T-cell (primary cell): ENCODE data around the gene SLC7A10. TPM values are rescaled to one million over a fixed set of nuclear protein-coding genes. Genes with fewer than 3 reads are reported as not detected.

Source experiments
- ATAC-seq, 4 experiments: fragments of 200-7000 bp in 3 of 4; fragments of 150-1000 bp in 1 of 4; cut with Tn5 transposase; replicated peaks in 1 of 4; 1 replicate in 3 of 4; 2 replicates in 1 of 4; pipeline ENCODE4 v1.10.0; 2021; ENCODE audit warnings: moderate library complexity in 3 of 4, mild to moderate bottlenecking in 2 of 4, moderate number of reproducible peaks in 1 of 4
- CTCF ChIA-PET, 2 donors: fragments of 300-600 bp; sonication (Branson Sonifier 250); formaldehyde crosslinking; loops; one replicate each; lab custom pipeline; 2022; ENCODE audit warnings: antibody characterized with exemption in 2 of 2; lab: Charles Lee
- POLR2A ChIA-PET, 2 donors: fragments of 300-600 bp; sonication (Branson Sonifier 250); formaldehyde crosslinking; loops; one replicate each; lab custom pipeline; 2022; ENCODE audit warnings: antibody characterized with exemption in 2 of 2; lab: Charles Lee
- DNase-seq, 35 experiments: peaks; one replicate each; pipeline versions ENCODE4 v3.0.0 to v3.0.0-alpha.2; 2013 to 2023
- H3K27ac ChIP-seq: one replicate; pipeline ENCODE4 v1.5.1; 2013; ENCODE audit warnings: low read length
- H3K27me3 ChIP-seq, 2 experiments: replicated peaks in 1 of 2; 1 replicate in 1 of 2; 2 replicates in 1 of 2; pipeline versions ENCODE4 v1.6.1 to v1.7.0; 2013; ENCODE audit warnings: low read length in 1 of 2, mixed read lengths in 1 of 2; ENCODE audit not compliant: control insufficient read depth in 2 of 2, insufficient read depth in 2 of 2; ENCODE audit errors: extremely low read depth in 1 of 2
- H3K36me3 ChIP-seq, 2 donors: 1 replicate in 1 of 2; 2 replicates in 1 of 2; pipeline versions ENCODE4 v1.6.1 to v1.7.0; 2013; ENCODE audit warnings: low read length in 1 of 2; ENCODE audit not compliant: control insufficient read depth in 2 of 2, insufficient read depth in 1 of 2; ENCODE audit errors: extremely low read depth in 1 of 2
- H3K4me1 ChIP-seq, 2 experiments: 1 replicate in 1 of 2; 2 replicates in 1 of 2; pipeline versions ENCODE4 v1.6.1 to v1.7.0; 2013; ENCODE audit warnings: low read length in 2 of 2, mixed read lengths in 1 of 2; ENCODE audit not compliant: insufficient read depth in 2 of 2, control insufficient read depth in 1 of 2; ENCODE audit errors: extremely low read depth in 1 of 2
- H3K4me3 ChIP-seq, 2 donors: 1 replicate in 1 of 2; 2 replicates in 1 of 2; pipeline versions ENCODE4 v1.5.1 to v1.7.0; 2013; ENCODE audit warnings: mild to moderate bottlenecking in 2 of 2, low read length in 1 of 2, moderate library complexity in 1 of 2; ENCODE audit not compliant: control insufficient read depth in 1 of 2; ENCODE audit errors: extremely low read depth in 1 of 2
- H3K9me3 ChIP-seq: 2 replicates; pipeline ENCODE4 v1.7.0; 2013
- H3K27ac Mint-ChIP-seq, 2 donors: one replicate each; pipeline ENCODE4 v1.8.0; 2020 to 2021; ENCODE audit warnings: mild to moderate bottlenecking in 2 of 2, mixed read lengths in 2 of 2
- H3K27me3 Mint-ChIP-seq, 2 donors: one replicate each; pipeline ENCODE4 v1.8.0; 2021 to 2022; ENCODE audit warnings: mixed read lengths in 2 of 2
- H3K36me3 Mint-ChIP-seq: one replicate; pipeline ENCODE4 v1.8.0; 2021; ENCODE audit warnings: mixed read lengths
- H3K4me1 Mint-ChIP-seq, 3 donors: one replicate each; pipeline ENCODE4 v1.8.0; 2020 to 2022; ENCODE audit warnings: mixed read lengths in 3 of 3, mild to moderate bottlenecking in 1 of 3
- H3K4me3 Mint-ChIP-seq, 3 donors: one replicate each; pipeline ENCODE4 v1.8.0; 2020 to 2022; ENCODE audit warnings: mild to moderate bottlenecking in 3 of 3, mixed read lengths in 3 of 3, moderate library complexity in 3 of 3
- H3K9me3 Mint-ChIP-seq, 3 donors: one replicate each; pipeline ENCODE4 v1.8.0; 2020 to 2022; ENCODE audit warnings: mixed read lengths in 3 of 3
- WGBS: methylation state at CpG from one replicate; pipeline ENCODE4 v1.1.5; 2013; ENCODE audit warnings: missing lambda C conversion rate; ENCODE audit not compliant: insufficient coverage; 5-methylcytosine and 5-hydroxymethylcytosine counted together
- total RNA-seq, 35 experiments: library from RNA in 6 of 35; stranded (reverse) in 6 of 35; fragments of 120-200 nt in 1 of 35; gene quantifications; one replicate each; pipeline versions ENCODE4 v1.2.1 to v1.2.4 and lab custom pipeline; 2013 to 2026

The SLC7A10 gene
- total RNA-seq, 5 donors from 2014 or later (not counting 1 experiment from before 2014, with no cell fraction given): not detected

DNA sequence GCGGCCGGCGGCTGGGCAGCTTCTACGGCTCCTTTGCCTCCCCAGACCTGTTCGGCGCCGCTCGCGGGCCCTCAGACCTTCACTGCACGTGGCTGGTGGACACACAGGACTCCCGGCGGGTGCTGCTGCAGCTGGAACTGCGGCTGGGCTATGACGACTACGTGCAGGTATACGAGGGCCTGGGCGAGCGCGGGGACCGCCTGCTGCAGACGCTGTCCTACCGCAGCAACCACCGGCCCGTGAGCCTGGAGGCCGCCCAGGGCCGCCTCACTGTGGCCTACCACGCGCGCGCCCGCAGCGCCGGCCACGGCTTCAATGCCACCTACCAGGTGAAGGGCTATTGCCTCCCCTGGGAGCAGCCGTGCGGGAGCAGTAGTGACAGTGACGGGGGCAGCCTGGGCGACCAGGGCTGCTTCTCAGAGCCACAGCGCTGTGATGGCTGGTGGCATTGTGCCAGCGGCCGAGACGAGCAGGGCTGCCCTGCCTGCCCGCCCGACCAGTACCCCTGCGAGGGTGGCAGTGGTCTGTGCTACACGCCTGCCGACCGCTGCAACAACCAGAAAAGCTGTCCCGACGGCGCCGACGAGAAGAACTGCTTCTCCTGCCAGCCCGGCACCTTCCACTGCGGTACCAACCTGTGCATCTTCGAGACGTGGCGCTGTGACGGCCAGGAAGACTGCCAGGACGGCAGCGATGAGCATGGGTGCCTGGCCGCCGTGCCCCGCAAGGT is 20.0 kb downstream of the SLC7A10 start:
- Histone ChIP-seq H3K36me3 (no peaks in the 10 kb centered on the region), H3K4me1 (no peaks in the 10 kb centered on the region), H3K27me3 (peaks cover 0 to 11% of the 10 kb centered on the region in 2 experiments), H3K27ac (no peak overlapping the region), H3K9me3 (no peaks in the 10 kb centered on the region), H3K4me3 (no peak overlapping the region)
- ChIA-PET CTCF (interaction anchor here in 1 of 2 donors (0.6 kb wide), 1 partner anchor 175 kb away, joined by 4 read pairs; no protein-coding TSS in a partner anchor), POLR2A (no interaction called here)
- Mint-ChIP-seq H3K4me3 (no peak overlapping the region), H3K4me1 (no peaks in the 10 kb centered on the region), H3K36me3 (no peaks in the 10 kb centered on the region), H3K27ac (no peak overlapping the region), H3K27me3 (peaks cover 0 to 3% of the 10 kb centered on the region in 2 donors), H3K9me3 (no peaks in the 10 kb centered on the region)
- ATAC-seq (no peak), DNase-seq (no peak)
- 94% methylated on average over 64 of the region's 64 CpGs for WGBS

DNA sequence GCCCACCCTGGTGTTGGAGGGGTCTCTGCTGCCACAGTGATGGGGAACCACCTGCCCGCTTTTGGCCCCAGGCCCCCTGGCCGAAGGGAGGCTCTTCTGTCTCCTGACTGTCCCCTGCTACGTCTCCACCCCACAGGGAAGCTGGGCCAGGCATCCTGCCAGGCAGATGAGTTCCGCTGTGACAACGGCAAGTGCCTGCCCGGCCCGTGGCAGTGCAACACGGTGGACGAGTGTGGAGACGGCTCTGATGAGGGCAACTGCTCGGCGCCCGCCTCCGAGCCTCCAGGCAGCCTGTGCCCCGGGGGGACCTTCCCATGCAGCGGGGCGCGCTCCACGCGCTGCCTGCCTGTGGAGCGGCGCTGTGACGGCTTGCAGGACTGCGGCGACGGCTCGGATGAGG is 20.5 kb downstream of the SLC7A10 start:
- POLR2A ChIA-PET: no interaction called here
- no peaks in the 10 kb centered on the region for H3K36me3 ChIP-seq
- ATAC-seq (no peak), DNase-seq (no peak)
- H3K4me3 ChIP-seq: no peak overlapping the region
- Mint-ChIP-seq H3K4me1 (no peaks in the 10 kb centered on the region), H3K4me3 (no peak overlapping the region), H3K27me3 (peaks cover 0 to 3% of the 10 kb centered on the region in 2 donors), H3K9me3 (no peaks in the 10 kb centered on the region), H3K36me3 (no peaks in the 10 kb centered on the region), H3K27ac (no peak overlapping the region)
- H3K27me3 ChIP-seq: peaks cover 0 to 11% of the 10 kb centered on the region in 2 experiments
- H3K4me1 ChIP-seq: no peaks in the 10 kb centered on the region
- WGBS: 93% methylated on average over 24 of the region's 27 CpGs
- no peak overlapping the region for H3K27ac ChIP-seq
- CTCF ChIA-PET: no interaction called here
- H3K9me3 ChIP-seq: no peaks in the 10 kb centered on the region

DNA sequence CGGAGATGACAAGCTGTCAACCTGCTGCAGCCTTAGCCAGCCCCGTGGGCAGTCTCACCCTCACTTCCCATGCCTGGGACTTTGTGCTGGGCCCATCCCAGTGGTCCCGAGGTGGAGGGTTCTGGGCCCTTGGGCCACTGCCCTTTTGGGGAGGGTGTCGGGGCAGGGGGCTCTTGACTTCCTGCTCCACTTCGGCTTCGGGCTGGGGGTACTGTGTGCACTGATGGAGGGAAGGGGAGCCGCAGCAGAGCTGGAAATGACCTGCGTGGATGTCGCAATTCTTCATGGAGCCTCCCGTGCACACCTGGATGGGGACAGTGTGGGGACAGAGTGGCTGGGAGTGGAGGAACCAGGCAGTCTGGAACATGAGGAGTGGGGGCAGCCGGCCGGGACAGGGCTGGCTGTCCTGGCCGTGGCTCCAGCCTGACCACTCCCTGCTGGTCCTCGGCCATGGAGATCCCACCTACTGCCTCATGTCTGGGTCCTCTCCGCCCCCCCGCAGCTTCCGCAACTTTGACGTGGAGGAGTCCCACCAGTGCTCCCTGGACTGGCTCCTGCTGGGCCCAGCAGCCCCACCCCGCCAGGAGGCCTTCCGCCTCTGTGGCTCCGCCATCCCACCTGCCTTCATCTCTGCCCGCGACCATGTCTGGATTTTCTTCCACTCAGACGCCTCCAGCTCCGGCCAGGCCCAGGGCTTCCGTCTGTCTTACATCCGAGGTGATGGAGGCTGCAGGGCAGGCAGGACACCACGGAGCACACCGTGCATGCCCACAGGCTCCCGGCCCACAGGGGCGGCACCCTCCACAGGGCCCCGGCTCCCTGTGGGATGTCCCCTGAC is 21.3 kb downstream of the SLC7A10 start:
- Histone ChIP-seq H3K36me3 (no peaks in the 10 kb centered on the region), H3K4me3 (no peak overlapping the region), H3K27ac (no peak overlapping the region), H3K4me1 (no peaks in the 10 kb centered on the region), H3K27me3 (peaks cover 0 to 11% of the 10 kb centered on the region in 2 experiments), H3K9me3 (no peaks in the 10 kb centered on the region)
- H3K4me1 Mint-ChIP-seq: no peaks in the 10 kb centered on the region
- no peak overlapping the region for H3K4me3 Mint-ChIP-seq
- ChIA-PET CTCF (no interaction called here), POLR2A (no interaction called here)
- no peak for ATAC-seq
- H3K27me3 Mint-ChIP-seq: peaks cover 0 to 3% of the 10 kb centered on the region in 2 donors
- H3K27ac Mint-ChIP-seq: no peak overlapping the region
- WGBS: 86% methylated on average over 28 of the region's 32 CpGs
- DNase-seq: no peak
- no peaks in the 10 kb centered on the region for H3K9me3 Mint-ChIP-seq
- H3K36me3 Mint-ChIP-seq: no peaks in the 10 kb centered on the region

DNA sequence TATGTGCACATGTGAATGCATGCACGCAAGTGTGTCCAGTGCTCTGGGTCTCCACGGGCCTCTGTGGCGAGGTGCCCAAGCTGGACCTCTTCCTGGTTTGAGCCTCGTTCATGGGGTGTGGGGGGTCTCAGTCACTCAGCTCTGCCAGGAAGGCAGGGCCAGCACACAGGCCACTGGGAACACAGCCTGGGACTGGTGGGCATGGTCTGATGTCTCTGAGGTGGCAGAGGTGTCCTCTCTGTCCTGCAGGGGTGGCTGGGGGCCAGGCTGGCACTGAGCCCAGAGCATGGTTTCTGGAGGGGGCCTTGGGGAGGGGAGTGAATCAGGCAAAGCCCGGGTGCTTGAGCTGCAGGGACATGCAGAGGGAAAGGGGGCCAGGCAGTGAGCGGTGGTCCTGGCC is 22.1 kb downstream of the SLC7A10 start:
- ATAC-seq: no peak

DNA sequence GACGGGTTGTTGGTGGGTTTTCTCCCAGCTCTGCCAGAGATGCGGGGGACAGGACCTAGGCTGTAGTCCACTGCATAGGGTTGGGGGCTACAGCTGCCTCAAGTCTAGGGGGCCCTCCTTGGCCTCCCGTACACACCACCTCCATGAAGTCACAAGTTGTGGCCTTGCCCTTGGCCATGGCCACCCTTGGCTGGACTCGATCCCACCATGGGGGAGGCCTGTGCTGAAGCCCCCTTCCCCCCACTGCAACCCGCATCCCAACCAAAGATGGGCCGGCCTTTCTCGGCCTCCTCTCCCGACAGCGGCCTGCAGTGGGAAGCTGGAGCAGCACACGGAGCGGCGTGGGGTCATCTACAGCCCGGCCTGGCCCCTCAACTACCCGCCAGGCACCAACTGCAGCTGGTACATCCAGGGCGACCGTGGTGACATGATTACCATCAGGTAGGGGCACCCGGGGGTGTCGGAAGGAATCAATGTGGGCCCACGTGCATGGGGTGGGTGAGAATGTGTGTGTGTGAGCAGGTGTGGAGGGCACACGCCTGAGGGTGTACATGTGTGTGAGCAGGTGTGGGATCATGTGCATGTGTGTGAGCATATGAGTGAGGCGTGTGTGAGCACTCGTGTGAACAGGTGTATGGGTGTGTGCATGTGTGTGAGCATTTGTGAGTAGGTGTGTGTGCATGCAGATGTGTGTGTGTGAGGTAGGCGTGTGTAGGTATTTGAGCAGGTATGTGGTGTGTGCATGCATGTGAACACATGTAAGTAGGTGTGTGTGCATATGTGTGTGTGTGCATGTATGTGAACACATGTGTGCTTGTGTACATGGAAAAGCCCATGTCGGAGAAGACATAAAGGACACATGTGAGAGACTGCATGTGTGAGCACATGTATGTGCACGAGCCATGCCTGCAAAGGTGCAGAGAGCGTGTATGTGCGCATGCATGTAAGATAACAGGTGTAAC is 22.8 kb downstream of the SLC7A10 start:
- ATAC-seq: no peak
- no peak overlapping the region for H3K27ac Mint-ChIP-seq
- 88% methylated on average over 25 of the region's 27 CpGs for WGBS

More for the DNA sequence above, 22.1 kb downstream of the SLC7A10 start:
- no peak for DNase-seq
- Mint-ChIP-seq H3K4me1 (no peaks in the 10 kb centered on the region), H3K36me3 (no peaks in the 10 kb centered on the region), H3K4me3 (no peak overlapping the region), H3K27me3 (peaks cover 3 to 7% of the 10 kb centered on the region in 2 donors), H3K27ac (no peak overlapping the region), H3K9me3 (no peaks in the 10 kb centered on the region)
- WGBS: 94% methylated on average over 5 of the region's 6 CpGs
- Histone ChIP-seq H3K9me3 (no peaks in the 10 kb centered on the region), H3K4me3 (no peak overlapping the region), H3K27ac (no peak overlapping the region), H3K4me1 (no peaks in the 10 kb centered on the region), H3K27me3 (peaks cover 0 to 12% of the 10 kb centered on the region in 2 experiments), H3K36me3 (no peaks in the 10 kb centered on the region)
- POLR2A ChIA-PET: no interaction called here
- CTCF ChIA-PET: no interaction called here

More for the DNA sequence above, 22.8 kb downstream of the SLC7A10 start:
- ChIA-PET CTCF (no interaction called here), POLR2A (no interaction called here)
- DNase-seq: no peak
- Mint-ChIP-seq H3K9me3 (no peaks in the 10 kb centered on the region), H3K36me3 (no peaks in the 10 kb centered on the region), H3K4me1 (no peaks in the 10 kb centered on the region), H3K27me3 (peaks cover 3 to 7% of the 10 kb centered on the region in 2 donors), H3K4me3 (no peak overlapping the region)
- Histone ChIP-seq H3K27ac (no peak overlapping the region), H3K27me3 (peaks cover 0 to 17% of the 10 kb centered on the region in 2 experiments), H3K4me1 (no peaks in the 10 kb centered on the region), H3K36me3 (no peaks in the 10 kb centered on the region), H3K4me3 (no peak overlapping the region), H3K9me3 (no peaks in the 10 kb centered on the region)
